Stimulated activated CD8-positive, alpha-beta memory T cell treated with anti-CD3 and anti-CD28 coated beads, Interleukin-4, amount 100 ng/mL, for 1 hour (primary cell): ENCODE measurements around the gene ASXL1.

Experiments
- DNase-seq, 2 donors: peaks; one replicate each; pipeline ENCODE4 v3.0.0-alpha.2; 2020; ENCODE audit warnings: low read depth in 2 of 2, low spot score in 1 of 2

Gene ASXL1

GRCh38 chr20:32452776-32453466 lies 94.8 kb downstream of the ASXL1 start:
- no peak for DNase-seq

GRCh38 chr20:32453467-32454163 lies 95.5 kb downstream of the ASXL1 start:
- no peak for DNase-seq

- no peak for DNase-seq
Observed at GRCh38 chr20:32454164-32455145, 96.3 kb downstream of the ASXL1 start.

DNA sequence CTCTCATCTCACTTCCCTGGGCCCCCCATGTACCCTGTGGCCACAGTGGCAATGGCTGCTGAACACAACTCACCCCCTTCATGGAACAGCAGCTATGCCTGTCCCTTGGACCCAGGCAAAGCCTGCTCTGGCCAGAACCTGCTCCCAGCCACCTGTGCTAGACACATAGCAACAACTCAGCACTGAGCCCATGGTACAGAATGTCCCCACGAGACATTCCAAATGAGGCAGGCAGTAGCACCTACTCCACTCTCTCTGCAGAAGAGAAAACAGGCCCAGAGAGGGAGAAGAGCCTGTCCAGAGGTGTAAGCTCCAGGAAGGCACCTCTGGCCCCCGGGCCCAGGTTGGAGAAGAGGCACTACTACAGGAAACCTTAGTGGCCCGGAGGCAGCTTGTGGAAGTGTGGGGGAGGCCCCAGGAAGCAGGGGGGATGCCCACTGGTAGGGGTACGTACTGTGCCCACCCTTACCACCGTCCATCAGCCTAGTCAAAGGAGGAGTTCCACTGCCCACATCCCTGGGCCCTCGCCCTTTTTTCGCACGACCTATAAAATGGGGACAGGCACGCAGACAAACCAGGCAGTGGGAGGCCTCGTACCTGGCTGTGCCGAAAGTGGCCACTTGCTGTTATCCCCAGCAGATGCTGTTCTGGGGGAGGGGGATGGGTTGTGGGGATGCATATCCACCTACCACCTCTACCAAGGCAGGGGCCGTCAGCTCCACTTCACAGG lies 97.2 kb downstream of the ASXL1 start:
- no peak for DNase-seq

DNA sequence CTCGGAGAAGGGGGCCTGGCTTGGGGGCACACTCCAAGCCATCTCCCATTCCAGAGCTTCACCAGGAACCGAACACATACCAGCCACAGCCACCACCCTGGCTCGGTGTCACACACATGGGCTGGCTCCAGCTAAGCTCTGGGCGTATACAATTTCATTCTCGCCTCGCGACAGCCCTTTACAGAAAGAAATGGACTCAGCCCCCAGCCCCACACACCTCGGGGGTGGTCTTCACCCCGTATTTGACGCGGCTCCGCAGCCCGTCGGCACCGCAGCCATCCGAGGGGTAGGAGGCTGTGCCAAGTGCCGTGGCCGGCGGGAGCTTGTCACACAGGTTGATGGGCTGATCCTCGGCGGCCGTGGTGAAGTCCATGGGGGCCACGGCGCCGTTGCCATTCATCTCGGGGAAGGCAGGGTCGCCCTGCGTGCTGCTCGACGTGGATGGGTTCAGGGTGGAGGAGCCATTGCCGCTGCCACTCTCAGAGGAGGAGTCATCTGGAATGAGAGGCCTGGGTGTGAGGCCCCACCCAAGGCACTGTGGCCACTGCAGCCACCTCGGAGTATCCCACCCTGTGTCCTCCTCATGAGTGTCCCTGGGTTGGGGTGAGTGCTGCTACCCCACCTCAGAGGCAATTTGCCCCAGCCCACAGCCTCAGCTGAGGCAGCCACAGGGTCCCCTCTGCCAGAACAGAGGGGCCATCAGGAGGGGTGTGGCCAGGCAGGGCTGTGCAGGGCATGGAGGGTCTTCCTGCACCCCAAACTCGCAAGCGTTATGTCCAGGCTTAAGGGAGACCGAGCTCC lies 98.0 kb downstream of the ASXL1 start:
- no peak for DNase-seq

GRCh38 chr20:32456869-32457478 lies 98.8 kb downstream of the ASXL1 start:
- DNase-seq: no peak

DNA sequence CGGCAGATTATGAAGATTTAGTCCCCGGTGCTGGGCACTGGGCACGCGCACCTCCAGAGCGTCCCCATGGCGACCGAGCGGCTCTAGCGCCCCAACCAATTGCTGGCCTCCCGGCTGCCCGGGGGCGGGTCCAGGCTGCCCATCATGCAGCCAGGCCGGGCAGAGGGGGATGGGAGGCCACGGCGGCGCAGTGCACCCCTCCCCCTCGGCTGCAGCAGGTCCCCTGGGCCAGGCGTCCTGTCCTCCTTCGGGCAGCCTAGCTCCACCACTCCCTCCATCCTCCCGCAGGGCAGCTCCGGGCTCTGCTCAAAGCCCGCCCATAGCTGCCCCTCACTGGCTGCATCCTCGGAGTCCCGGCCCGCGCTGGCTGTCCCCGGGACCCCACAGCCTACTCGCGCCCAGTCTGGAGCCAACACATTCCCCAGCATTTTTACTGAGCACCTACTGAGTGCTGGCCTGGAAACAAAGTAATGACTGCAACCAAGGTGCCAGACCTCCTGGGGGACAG lies 99.4 kb downstream of the ASXL1 start:
- DNase-seq: no peak

- no peak for DNase-seq
Observed at GRCh38 chr20:32458061-32458836, 100.1 kb downstream of the ASXL1 start.

DNA sequence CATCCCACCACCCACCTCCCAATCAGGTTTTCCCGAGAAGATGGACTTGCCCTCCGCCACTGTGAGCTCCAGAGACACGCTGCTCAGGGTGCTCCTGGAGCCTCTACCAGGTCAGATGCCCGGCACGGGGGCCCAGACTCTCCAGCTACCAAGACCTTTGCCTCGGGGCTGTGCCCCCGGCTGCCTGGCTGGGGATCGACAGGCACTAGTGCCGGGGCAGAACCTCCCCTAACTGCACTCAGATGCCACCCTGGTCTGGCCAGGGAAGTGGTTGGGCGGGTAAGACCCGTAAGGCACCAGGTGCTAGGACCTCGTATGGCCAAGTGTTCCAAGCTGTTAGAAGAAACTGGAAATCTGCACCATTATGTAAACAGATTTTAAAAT lies 100.7 kb downstream of the ASXL1 start:
- DNase-seq: no peak

DNA sequence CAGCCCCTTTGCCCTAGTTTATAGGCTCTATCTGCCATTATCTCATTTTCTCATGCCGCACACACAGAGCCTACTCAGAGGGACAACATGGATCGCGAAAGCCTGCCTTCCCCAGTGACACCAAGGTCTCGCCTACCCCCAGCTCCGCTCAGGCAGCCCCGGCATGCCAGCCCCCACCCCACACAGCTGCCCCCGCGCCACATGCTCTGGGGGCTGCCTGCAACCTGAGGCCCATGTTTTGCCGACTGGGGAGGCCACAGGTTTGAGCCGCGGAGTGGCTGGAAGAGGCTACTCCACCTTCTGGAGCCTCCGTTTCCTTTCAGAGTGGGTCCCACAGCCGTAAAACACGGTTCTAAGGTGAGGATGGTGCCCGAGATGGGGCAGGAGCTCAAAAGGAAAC lies 102.1 kb downstream of the ASXL1 start:
- DNase-seq: no peak

DNA sequence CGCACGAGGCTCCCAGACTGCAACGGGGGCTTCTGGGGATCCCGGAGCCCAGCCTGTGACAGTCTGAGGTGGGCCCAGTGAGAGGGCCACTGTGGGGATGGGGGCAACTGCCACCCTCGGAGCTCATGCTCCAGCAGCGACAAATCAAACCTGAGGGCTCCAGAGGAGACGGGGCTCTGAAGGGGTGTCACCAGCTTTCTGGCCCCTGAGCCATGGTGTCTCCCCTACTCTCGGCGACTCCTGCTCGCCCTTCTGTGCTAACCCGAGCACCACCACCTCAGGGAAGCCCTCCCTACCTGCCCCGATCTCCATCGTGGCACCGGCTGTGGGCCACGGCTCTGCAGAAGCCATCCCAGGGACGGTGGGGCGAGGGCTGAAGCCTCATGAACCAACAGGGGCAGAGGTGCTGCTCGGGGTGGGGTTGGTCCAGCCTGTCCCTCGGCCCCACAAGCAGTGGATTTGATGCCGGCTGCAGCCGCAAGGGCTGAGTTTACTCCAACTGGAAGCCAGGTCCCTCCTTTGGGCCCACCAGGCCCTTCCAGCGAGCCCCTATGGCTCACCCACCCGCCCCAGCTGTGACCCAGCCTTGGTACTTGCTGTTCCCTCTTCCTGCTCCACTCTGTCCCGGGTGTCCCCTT lies 102.7 kb downstream of the ASXL1 start:
- DNase-seq: no peak

- no peak for DNase-seq
Observed at GRCh38 chr20:32461836-32462600, 103.9 kb downstream of the ASXL1 start.

DNA sequence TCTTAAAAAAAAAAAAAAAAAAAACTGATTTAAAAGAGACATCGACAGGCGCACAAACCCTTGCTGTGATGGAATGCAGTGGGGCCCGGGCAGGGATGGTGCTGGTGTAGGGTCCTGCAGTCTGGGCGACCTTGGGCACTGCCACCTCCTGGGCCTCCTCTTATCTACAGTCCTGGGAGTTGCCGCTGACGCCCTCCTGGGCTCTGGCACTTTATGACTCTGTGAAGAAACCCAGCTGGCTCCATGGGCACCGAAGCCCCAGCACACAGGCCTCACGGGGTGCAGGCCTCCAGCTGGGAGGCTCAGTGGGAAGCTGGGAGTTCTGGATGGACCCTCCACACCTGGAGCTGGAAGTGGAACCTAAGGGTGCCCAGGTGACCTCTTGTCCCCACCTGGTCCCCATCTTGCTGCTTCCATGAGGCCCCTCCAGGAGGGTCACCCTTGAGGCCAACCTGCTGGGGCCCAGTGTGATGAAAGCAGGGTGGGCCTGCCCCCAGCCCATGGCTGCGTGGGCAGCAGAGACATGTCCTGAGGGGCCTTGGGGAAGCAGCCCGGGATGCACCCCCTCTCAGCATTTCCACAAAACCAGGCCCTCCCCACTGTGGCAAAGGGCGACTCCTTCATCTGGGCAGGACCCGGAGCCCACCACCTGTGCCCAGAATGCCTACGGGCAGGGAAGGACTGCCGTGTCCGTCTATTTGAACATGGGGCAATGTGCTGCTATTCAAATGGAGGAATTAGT lies 104.9 kb downstream of the ASXL1 start:
- DNase-seq: no peak

DNA sequence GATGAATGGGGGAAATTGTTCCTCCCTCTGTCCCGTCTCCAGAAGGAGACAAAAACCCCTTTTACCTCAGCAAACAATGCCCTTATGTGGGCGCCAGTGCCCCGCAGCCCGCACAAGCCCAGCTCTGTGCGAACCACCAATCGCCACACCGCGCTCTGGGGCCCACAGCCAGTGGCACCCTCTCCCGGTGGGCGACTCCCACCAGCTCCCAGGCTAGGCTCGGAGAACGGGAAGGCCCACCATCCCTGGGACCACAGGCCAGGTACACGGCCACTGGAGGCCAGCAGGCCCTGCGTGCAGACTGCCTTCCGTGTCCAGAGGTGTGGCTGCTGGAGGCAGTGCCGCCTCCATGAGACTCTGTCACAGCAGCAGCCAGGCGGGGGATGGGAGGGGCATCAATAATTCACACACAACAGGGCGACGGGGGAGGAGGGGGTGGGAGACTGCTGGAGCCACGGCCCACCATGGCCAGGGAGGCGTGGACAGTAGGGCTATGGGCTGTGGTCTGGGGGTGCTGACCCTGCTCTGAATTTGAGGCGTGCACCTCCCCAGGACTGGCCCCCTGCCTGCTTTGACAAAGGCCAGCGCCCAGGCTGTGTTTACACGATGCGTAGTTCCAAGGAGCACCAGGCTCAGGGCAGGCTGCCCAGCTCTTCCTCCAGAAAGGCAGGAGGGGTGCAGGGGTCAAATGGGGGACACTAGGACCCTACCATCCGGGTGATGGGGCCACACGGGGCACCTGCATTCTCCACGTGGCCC lies 105.7 kb downstream of the ASXL1 start:
- no peak for DNase-seq

DNA sequence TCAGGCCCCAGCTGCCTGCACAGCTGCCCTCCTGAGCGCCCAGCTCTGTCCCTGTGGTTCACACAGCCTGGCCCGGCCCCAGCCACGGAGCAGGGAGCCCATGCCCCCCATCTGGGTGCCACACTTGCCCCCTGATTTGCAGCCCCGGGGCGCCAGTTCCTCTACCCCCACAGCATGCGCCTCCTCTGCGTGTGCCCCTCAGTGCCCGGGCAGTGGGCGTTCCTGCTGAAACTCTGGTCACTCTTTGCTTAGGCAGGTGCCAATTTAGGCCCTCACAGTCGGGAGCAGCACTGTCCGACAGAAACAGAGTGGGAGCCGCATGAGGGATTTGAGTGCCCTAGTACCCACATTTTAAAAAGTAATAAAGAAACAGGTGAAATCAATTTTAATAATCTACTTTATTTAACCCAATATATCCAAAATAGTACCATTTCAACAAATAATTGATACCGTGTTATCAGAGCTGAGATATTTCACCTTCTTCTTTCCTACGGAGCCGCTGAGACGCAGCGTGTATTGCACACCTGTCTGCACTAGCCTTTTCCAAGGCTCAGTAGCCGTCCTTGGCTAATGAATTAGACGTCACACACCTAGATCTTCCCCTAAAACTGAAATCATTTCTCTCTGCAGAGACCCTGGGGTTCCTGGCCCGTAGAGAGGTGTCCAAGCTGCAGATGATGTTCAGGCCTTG lies 106.4 kb downstream of the ASXL1 start:
- no peak for DNase-seq
